Measurements from ENCODE around the gene CRLF2. TPM values are rescaled to one million over a fixed set of nuclear protein-coding genes. Genes with fewer than 3 reads are reported as not detected.
"Not testable (repeated sequence)": the region's sequence is repeated elsewhere in the genome, so short reads cannot be mapped to it uniquely, and the experiment has no call there.

CRLF2 gene
- total and polyA plus RNA-seq, 2 of the 8 experiments (the other 6 are each of a cell fraction or from before 2014, with no cell fraction given): 0.06 TPM; not detected in 1

DNA sequence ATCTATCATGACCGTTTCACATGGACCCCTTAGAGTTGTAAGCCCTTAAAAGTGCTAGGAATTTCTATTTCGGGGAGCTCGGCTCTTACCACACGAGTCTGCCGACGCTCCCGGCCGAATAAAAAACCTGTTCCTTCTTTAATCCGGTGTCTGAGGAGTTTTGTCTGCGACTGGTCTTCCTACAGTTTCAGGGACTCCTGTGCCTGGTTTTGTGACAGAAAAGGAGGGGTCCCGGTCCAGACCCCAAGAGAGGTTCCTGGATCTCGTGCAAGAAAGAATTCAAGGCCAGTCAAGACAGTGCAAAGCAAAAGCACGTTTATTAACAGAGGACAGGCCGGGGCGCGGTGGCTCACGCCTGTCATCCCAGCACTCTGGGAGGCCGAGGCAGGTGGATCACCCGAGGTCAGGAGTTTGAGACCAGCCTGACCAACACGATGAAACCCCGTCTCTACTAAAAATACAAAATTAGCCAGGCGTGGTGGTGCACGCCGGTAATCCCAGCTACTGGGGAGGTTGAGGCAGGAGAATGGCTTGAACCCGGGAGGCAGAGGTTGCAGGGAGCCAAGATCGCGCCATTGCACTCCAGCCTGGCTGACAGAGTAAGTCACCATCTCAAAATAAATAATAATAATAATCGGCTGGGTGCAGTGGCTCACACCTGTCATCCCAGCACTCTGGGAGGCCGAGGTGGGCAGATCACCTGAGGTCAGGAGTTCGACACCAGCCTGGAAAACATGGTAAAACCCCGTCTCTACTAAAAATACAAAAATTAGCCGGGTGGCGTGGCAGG is 35.7 kb downstream of the CRLF2 start:
- CTCF ChIA-PET (ENCODE audit: partially characterized antibody); H3K27ac ChIP-seq (ENCODE audit: low read depth, low read length); H3K79me1 ChIP-seq (ENCODE audit: low read depth, low read length); H3K4me3 ChIP-seq (ENCODE audit: extremely low read depth in 1 of 4, insufficient read depth in 2 of 4, low read depth in 3 of 4, low read length in 4 of 4); H2AFZ ChIP-seq (ENCODE audit: low read length); H2BK15ac ChIP-seq (ENCODE audit: low read length); H3K9me3 ChIP-seq (ENCODE audit: insufficient read depth in 2 of 2, low read depth in 1 of 2, low read length in 1 of 2); H3K56ac ChIP-seq (replicated peaks; ENCODE audit: insufficient read length, low read depth, low read length); H2AK5ac ChIP-seq (ENCODE audit: low read depth, low read length); H3K23ac ChIP-seq (ENCODE audit: insufficient read length); H3K36me3 ChIP-seq (ENCODE audit: control insufficient read depth in 2 of 4, insufficient read depth in 4 of 4, low read length in 3 of 4); H3K23me2 ChIP-seq (ENCODE audit: low read depth, low read length); FAIRE-seq; H2BK12ac ChIP-seq (ENCODE audit: low read depth, low read length); H3K14ac ChIP-seq (ENCODE audit: insufficient read length); POLR2A ChIA-PET (ENCODE audit: partially characterized antibody); H2BK20ac ChIP-seq (ENCODE audit: low read length); H3K79me2 ChIP-seq (ENCODE audit: control insufficient read depth in 1 of 2, insufficient read depth in 2 of 2, low read length in 2 of 2); H4K20me1 ChIP-seq (replicated peaks in 1 of 2; ENCODE audit: control insufficient read depth in 1 of 2, insufficient read depth in 2 of 2, low read length in 2 of 2); H4K91ac ChIP-seq (replicated peaks; ENCODE audit: insufficient read length, low read length); H4K8ac ChIP-seq (ENCODE audit: extremely low read depth, insufficient read depth, low read length); H3K4me2 ChIP-seq (ENCODE audit: insufficient read depth in 1 of 2, low read depth in 2 of 2, low read length in 2 of 2); H3K27me3 ChIP-seq (replicated peaks in 1 of 4; ENCODE audit: control insufficient read depth in 3 of 4, extremely low read depth in 1 of 4, insufficient read depth in 3 of 4, low read length in 3 of 4); H2BK5ac ChIP-seq (ENCODE audit: low read depth, low read length); H3K18ac ChIP-seq (ENCODE audit: extremely low read depth, low read length); H2BK120ac ChIP-seq (replicated peaks; ENCODE audit: low read depth, low read length); H3K9ac ChIP-seq (replicated peaks in 1 of 4; ENCODE audit: extremely low read depth in 1 of 4, low read depth in 3 of 4, low read length in 3 of 4); H4K5ac ChIP-seq (ENCODE audit: insufficient read length, low read depth, low read length); H3K4ac ChIP-seq (replicated peaks; ENCODE audit: insufficient read length, low read depth, low read length): not testable (repeated sequence)
- DNase-seq (ENCODE audit: low read depth in 1 of 2, low spot score in 2 of 2): peak in 1 of 2 experiments; percentile 52
- H3K4me1 ChIP-seq (replicated peaks in 1 of 4; ENCODE audit: control insufficient read depth in 3 of 4, insufficient read depth in 4 of 4, low read length in 3 of 4): peaks cover 2 to 12% (median 6%) of the 10 kb centered on the region in 4 experiments; a peak in 4 of 7 replicates
- 94% methylated on average over 26 of the region's 33 CpGs; no CpG with 5 or more reads in 1 of the 2 experiments for WGBS, 2 experiments (ENCODE audit: extremely low coverage in 1 of 2, insufficient coverage in 1 of 2, insufficient read length in 1 of 2, insufficient replicate concordance in 2 of 2, low coverage in 1 of 2, low lambda C conversion rate in 2 of 2, missing lambda C conversion rate in 1 of 2)
